ENCODE measurements around the gene EXOG.
"Not testable (repeated sequence)": the region's sequence is repeated elsewhere in the genome, so short reads cannot be mapped to it uniquely, and the experiment has no call there.

- TF ChIP-seq POLR2A (IDR thresholded peaks at IDR 0.05; ENCODE audit: extremely low read depth, insufficient read length); CTCF (IDR thresholded peaks at IDR 0.05; ENCODE audit: low read depth, low read length); MYC (IDR thresholded peaks at IDR 0.05; ENCODE audit: low read depth, low read length): not testable (repeated sequence)
- TF ChIP-seq, protein P1, sequence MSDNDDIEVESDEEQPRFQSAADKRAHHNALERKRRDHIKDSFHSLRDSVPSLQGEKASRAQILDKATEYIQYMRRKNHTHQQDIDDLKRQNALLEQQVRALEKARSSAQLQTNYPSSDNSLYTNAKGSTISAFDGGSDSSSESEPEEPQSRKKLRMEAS (IDR thresholded peaks at IDR 0.05; ENCODE audit: low read depth, low read length): not testable (repeated sequence)
These were observed 70.7 kb downstream of the EXOG start for GRCh38 chr3:38566794-38567193.
